GM12801 (cell line): ENCODE measurements around the gene SPO11.

Source experiments
- CTCF ChIP-seq: IDR thresholded peaks from one replicate; pipeline ENCODE4 v1.5.1; 2011; ENCODE audit warnings: control low read depth; ENCODE audit not compliant: insufficient read length; ENCODE audit errors: extremely low read depth

SPO11 gene

GRCh38 chr20:57385940-57386339, 56.3 kb downstream of the SPO11 start:
- TF ChIP-seq CTCF, result no peak

- no peak for TF ChIP-seq CTCF
These were observed 57.2 kb downstream of the SPO11 start for GRCh38 chr20:57386762-57387161.

- no peak for TF ChIP-seq CTCF
These were observed 57.9 kb downstream of the SPO11 start for GRCh38 chr20:57387463-57387862.

GRCh38 chr20:57387945-57388371, 58.4 kb downstream of the SPO11 start:
- TF ChIP-seq CTCF, result no peak

GRCh38 chr20:57388953-57389694, 59.5 kb downstream of the SPO11 start:
- no peak for TF ChIP-seq CTCF

- no peak for TF ChIP-seq CTCF
These were observed 60.3 kb downstream of the SPO11 start for GRCh38 chr20:57389695-57390603.

GRCh38 chr20:57390604-57391438, 61.2 kb downstream of the SPO11 start, which contains the start of gene RBM38:
Gene RBM38, plus strand, starts transcription at chr20:57391396. Its CDS starts 186 bp downstream, at chr20:57391582.
- no peak for TF ChIP-seq CTCF
